ENCODE measurements around the gene CSNK1G1.

The CSNK1G1 gene

GRCh38 chr15:64324165-64324877 is 31.7 kb downstream of the CSNK1G1 start:
- Histone ChIP-seq H3K4me3 (IDR thresholded peaks at IDR 0.05; ENCODE audit: insufficient read depth, low read depth, low read length) (no peak overlapping the region), H3K9ac (no peak overlapping the region), H3K27ac (no peak overlapping the region), H4K20me1 (ENCODE audit: insufficient read depth) (no peaks in the 10 kb centered on the region), H3K27me3 (ENCODE audit: insufficient read depth, low read depth) (no peaks in the 10 kb centered on the region), H3K4me2 (no peak overlapping the region), H2AFZ (ENCODE audit: low read depth) (no peak overlapping the region), H3K79me2 (ENCODE audit: insufficient read depth, low read depth) (0 out of 2 replicates have a peak, but pooled peaks cover 7% of the 10 kb centered on the region), H3K36me3 (ENCODE audit: insufficient read depth) (no peaks in the 10 kb centered on the region), H3K4me1 (ENCODE audit: low read depth, poor library complexity, severe bottlenecking) (no peaks in the 10 kb centered on the region)
- TF ChIP-seq CTCF (conservative IDR thresholded peaks at IDR 0.05; ENCODE audit: low read depth, low read length): no peak

DNA sequence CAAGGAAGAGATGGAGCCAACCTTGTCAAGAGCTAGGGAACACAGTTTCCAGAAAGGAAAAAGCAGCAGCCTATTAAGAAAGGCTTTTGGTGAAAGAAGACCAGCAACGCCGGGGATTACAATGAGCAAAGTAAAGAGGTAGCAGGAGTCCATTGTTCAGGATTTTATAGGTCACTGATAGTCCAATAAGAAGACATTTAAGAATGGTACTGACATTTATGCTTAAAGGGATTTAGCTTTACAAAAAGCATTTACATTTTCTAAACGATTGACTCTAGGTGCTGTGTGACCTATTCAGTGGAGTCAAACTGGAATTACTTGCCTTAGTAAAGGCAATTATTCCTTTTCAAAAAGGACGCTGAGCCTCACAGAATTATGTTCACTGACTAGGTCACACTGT is 40.8 kb downstream of the CSNK1G1 start:
- H3K27ac ChIP-seq: no peak overlapping the region
- H3K9ac ChIP-seq: no peak overlapping the region
- no peaks in the 10 kb centered on the region for H3K27me3 ChIP-seq (ENCODE audit: insufficient read depth, low read depth)
- H3K79me2 ChIP-seq (ENCODE audit: insufficient read depth, low read depth): no peaks in the 10 kb centered on the region; the same call in 1 of the 2 replicates
- no peak overlapping the region for H3K4me2 ChIP-seq
- H3K4me1 ChIP-seq (ENCODE audit: low read depth, poor library complexity, severe bottlenecking): no peaks in the 10 kb centered on the region
- H3K4me3 ChIP-seq (IDR thresholded peaks at IDR 0.05; ENCODE audit: insufficient read depth, low read depth, low read length): no peak overlapping the region
- H2AFZ ChIP-seq (ENCODE audit: low read depth): no peak overlapping the region
- no peaks in the 10 kb centered on the region for H3K36me3 ChIP-seq (ENCODE audit: insufficient read depth)
- no peaks in the 10 kb centered on the region for H4K20me1 ChIP-seq (ENCODE audit: insufficient read depth)
- TF ChIP-seq CTCF (conservative IDR thresholded peaks at IDR 0.05; ENCODE audit: low read depth, low read length): no peak

DNA sequence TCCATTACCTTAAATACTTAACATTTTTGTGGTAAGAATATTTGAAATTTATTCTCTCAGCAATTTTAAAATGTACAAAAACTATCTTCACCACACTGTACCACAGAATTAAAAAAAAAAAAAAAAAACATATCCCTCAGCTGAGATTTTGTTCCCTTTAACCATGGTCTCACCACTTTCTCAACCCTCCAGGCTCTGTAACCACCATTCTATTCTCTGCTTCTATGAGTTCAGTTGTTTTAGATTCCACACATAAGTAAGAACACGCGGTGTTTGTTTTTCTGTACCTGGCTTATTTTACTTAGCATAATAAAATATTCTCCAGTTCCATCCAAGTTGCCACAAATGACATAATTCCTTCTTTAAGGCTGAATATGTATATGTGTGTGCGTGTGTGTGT is 41.5 kb downstream of the CSNK1G1 start:
- Histone ChIP-seq H3K4me2 (no peak overlapping the region), H3K79me2 (ENCODE audit: insufficient read depth, low read depth) (no peaks in the 10 kb centered on the region; the same call in 1 of the 2 replicates), H3K9ac (no peak overlapping the region), H3K4me1 (ENCODE audit: low read depth, poor library complexity, severe bottlenecking) (no peaks in the 10 kb centered on the region), H3K4me3 (IDR thresholded peaks at IDR 0.05; ENCODE audit: insufficient read depth, low read depth, low read length) (no peak overlapping the region), H2AFZ (ENCODE audit: low read depth) (no peak overlapping the region), H3K36me3 (ENCODE audit: insufficient read depth) (no peaks in the 10 kb centered on the region), H3K27me3 (ENCODE audit: insufficient read depth, low read depth) (no peaks in the 10 kb centered on the region), H4K20me1 (ENCODE audit: insufficient read depth) (no peaks in the 10 kb centered on the region), H3K27ac (no peak overlapping the region)
- TF ChIP-seq CTCF (conservative IDR thresholded peaks at IDR 0.05; ENCODE audit: low read depth, low read length): no peak

DNA sequence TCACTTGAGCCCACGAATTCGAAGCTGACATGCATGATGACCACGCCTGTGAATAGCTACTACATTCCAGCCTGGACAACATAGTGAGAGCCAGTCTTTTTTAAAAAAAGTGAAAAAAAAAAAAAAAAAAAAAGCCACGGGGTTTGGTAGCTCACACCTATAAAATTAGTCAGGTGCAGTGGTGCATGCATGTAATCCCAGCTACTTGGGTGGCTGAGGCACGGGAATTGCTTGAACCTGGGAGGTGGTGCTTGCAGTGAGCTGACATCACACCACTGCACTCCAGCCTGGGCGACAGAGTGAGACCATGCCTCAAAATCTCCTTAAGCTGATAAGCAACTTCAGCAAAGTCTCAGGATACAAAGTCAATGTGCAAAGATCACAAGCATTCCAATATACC is 44.4 kb downstream of the CSNK1G1 start:
- H3K4me1 ChIP-seq (ENCODE audit: low read depth, poor library complexity, severe bottlenecking): no peaks in the 10 kb centered on the region

More for the DNA sequence above, 44.4 kb downstream of the CSNK1G1 start:
- Histone ChIP-seq H3K4me3 (IDR thresholded peaks at IDR 0.05; ENCODE audit: insufficient read depth, low read depth, low read length) (no peak overlapping the region), H3K27me3 (ENCODE audit: insufficient read depth, low read depth) (no peaks in the 10 kb centered on the region), H3K27ac (no peak overlapping the region), H3K79me2 (ENCODE audit: insufficient read depth, low read depth) (no peaks in the 10 kb centered on the region; the same call in 1 of the 2 replicates), H3K9ac (no peak overlapping the region), H4K20me1 (ENCODE audit: insufficient read depth) (no peaks in the 10 kb centered on the region), H2AFZ (ENCODE audit: low read depth) (no peak overlapping the region), H3K4me2 (no peak overlapping the region), H3K36me3 (ENCODE audit: insufficient read depth) (no peaks in the 10 kb centered on the region)
- no peak for TF ChIP-seq CTCF (conservative IDR thresholded peaks at IDR 0.05; ENCODE audit: low read depth, low read length)

All from KMS-11 (cell line).